GM12873 (cell line): ENCODE data around the gene NPAS3.

ENCODE experiments used
- TF ChIP-seq, protein P1 (sequence below): IDR thresholded peaks from 2 replicates; pipeline ENCODE4 v1.5.1; 2012; ENCODE audit warnings: low read depth, mild to moderate bottlenecking, moderate library complexity, low read length, control low read depth; ENCODE audit not compliant: insufficient read depth; ENCODE audit errors: missing control alignments

NPAS3 gene

DNA sequence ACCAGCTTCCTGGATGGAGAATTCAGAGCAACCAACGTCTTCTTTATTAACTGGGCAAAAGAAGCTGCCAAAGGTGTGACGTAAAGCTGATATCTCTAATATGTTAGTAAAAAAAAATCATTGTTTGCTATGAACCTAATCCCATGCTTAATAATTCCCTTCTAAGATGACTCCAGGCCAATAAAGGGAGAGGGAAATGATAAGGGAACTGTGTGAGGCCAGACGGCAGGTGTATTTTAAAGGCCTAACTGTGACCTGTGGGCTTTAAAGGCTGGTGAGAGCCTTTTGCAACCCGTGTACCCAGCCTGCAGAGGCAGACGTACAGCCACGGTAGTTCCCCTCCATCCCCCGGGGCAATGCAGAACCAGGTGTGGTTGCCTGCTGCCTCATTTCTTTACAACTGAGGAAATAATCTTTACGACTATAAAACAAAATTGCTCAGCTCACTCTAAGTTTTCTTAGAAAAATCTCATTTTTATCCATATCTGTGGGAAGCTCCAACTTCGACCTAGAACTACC is 641.6 kb downstream of the NPAS3 start:
- TF ChIP-seq, protein P1, sequence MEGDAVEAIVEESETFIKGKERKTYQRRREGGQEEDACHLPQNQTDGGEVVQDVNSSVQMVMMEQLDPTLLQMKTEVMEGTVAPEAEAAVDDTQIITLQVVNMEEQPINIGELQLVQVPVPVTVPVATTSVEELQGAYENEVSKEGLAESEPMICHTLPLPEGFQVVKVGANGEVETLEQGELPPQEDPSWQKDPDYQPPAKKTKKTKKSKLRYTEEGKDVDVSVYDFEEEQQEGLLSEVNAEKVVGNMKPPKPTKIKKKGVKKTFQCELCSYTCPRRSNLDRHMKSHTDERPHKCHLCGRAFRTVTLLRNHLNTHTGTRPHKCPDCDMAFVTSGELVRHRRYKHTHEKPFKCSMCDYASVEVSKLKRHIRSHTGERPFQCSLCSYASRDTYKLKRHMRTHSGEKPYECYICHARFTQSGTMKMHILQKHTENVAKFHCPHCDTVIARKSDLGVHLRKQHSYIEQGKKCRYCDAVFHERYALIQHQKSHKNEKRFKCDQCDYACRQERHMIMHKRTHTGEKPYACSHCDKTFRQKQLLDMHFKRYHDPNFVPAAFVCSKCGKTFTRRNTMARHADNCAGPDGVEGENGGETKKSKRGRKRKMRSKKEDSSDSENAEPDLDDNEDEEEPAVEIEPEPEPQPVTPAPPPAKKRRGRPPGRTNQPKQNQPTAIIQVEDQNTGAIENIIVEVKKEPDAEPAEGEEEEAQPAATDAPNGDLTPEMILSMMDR, result no peak

DNA sequence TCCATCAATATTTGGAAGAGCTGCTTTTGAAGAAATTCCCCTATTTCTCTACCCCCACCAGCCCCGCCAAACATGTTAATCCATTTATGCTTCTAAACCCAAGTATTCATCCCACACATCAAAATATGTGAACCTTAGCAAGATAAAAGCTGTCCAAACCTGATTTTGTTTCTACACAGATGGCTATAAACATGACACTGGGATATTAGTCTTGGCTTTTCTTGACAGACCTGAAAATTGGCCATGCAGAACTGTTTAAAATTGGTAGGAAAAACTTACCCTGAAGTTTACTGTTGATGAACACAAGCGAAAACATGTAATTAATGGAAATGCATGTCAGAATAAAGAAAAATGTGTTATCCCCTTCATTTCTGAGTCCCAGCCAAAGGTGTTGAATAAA is 642.2 kb downstream of the NPAS3 start:
- TF ChIP-seq, protein P1, result no peak

DNA sequence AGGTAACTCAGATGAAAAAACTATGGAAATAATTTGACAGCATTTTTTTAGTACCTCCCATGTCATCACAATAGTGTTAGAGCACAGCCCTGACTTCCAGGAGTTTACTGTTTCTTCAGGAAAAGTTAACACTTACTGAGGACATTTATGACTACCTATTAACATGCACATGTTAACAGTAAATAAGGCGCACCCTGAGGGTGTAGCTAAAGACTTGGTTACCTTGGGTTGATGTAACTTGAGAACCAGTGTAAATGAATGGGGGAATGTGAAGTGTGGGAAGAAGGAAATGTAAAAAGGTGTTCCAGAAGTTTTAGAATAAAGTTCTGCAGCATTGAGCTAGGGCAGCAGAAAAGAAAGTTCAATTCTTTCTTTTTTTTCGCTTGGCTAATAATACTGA is 646.0 kb downstream of the NPAS3 start:
- TF ChIP-seq, protein P1, result no peak

DNA sequence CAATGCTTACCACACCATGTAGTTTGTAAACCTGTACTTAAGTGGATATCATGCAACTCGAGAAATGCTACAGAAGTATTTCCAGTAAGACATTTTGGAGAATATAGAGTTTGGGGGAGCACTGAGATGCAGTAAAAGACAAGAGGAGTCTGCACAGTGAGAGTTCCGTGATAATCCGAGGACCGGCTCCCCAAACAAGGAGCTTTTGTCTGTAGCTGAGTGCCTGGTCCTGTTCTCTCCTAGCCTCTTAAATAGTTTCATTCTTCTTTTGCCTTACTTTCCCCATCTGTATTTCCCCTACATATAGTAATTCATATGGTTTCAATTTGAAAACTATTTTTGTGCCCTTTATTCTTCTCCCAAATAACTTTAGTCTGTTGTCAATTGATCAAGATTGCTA is 648.1 kb downstream of the NPAS3 start:
- TF ChIP-seq, protein P1, result no peak

DNA sequence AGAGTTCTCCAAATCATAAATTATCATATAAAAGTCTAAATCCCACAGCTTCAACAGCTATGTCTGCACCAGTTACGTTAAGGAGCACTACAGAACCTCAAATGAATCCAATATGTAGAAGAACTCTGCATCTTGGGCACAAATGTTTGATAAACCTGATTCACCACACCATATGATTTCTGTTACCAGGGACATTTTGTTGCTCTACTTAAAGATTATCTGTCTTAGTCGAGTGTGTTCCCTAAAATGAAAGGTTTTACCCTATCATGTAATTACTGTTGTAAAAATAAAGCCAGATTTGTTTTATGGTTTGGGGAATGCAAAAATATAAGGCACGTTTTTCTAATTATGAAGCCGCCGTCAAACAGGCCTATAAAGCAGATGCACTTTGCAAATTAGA is 649.1 kb downstream of the NPAS3 start:
- TF ChIP-seq, protein P1, result no peak

DNA sequence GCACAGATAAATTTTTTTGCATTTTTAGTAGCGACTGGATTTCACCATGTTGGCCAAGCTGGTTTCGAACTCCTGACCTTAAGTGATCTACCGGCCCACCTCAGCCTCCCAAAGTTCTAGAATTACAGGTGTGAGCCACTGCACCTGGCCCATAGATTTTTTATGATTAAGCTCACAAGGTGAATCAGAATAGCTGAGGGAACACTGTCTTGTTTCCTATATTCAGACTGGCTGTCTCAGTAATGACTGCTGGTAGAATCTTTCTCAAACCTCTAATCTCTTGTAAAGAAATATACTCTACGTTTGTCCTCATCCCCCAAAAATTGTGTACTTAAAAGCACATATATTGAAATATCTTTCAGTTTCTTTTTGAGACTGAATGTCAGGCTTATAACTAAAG is 650.1 kb downstream of the NPAS3 start:
- TF ChIP-seq, protein P1, result no peak

DNA sequence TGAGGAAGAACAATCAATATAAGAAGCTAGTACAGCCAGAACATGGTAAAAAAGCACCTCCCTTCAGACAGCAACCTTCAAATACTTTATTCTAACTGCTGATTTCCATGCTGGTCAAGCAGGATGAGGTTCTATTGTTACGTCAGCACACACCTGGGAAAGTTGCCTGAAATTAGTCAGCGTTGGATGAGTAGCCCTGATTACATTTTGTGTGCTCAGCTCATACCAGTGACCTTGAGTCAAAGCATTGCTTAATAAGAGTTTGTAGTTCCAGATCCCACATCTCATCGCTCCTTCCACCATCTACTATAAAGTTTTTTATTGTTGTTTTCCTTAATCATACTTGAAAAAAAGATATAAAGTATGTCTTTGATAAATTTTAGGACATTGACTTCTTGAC is 650.7 kb downstream of the NPAS3 start:
- TF ChIP-seq, protein P1, result no peak
